HG02973 (cell line): ENCODE measurements around the gene RNF217.
"Not testable (repeated sequence)": the region's sequence is repeated elsewhere in the genome, so short reads cannot be mapped to it uniquely, and the experiment has no call there.

ENCODE experiments used
- ATAC-seq: cut with Tn5 transposase; IDR thresholded peaks from one replicate; pipeline ENCODE4 v1.9.1; 2021; ENCODE audit warnings: moderate library complexity; ENCODE audit not compliant: unreplicated experiment

Gene RNF217, protein sequence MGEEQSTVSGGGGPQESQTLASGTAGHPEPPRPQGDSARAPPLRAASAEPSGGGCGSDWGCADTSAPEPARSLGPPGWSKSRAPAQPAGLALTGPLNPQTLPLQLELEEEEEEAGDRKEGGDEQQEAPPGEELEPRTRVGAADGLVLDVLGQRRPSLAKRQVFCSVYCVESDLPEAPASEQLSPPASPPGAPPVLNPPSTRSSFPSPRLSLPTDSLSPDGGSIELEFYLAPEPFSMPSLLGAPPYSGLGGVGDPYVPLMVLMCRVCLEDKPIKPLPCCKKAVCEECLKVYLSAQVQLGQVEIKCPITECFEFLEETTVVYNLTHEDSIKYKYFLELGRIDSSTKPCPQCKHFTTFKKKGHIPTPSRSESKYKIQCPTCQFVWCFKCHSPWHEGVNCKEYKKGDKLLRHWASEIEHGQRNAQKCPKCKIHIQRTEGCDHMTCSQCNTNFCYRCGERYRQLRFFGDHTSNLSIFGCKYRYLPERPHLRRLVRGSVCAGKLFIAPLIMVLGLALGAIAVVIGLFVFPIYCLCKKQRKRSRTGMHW

DNA sequence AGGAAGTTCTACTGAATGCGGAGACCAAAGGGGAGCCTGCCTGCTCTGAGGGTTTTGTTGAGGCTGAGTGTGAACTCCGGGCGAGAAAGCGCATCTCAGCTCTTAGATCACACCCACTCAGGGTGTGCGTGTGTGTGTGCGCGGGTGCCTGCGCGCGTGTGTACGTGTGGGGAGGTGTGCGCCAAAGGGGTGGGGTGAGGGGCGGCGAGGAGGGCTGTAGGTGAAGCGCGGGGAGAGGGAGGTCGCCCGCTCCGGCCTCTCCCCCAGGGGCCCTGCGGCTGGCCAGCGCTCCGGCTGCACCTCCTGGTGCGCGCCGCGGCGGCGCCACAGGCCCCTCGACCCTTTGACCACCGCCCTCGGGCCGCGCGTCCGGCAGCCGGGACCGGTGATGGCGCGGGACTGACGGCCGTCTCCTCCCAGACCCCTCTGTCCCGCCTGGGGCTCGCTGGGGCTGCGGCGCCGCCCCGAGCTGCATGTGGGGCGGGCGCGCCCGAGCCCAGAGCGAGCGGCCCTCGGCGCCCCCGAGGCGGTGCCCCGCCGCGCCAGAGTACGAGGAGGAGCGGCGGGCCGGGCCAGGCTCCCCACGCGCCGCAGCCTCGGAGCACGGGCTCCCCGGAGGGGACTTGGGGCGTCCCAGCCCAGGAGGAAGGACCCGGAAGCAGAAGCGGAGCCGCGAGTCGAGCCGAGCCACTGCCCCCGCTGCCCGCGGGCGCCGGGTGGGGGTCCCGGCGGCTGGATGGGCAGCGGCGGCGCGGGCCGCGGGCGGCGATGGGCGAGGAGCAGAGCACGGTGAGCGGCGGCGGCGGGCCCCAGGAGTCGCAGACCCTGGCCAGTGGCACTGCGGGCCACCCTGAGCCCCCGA is at the start of gene RNF217:
RNF217 (plus strand) TSS at position 661 of the 862 bp plus-strand sequence; CDS start at position 769, 108 bp downstream.
- ATAC-seq = no peak

DNA sequence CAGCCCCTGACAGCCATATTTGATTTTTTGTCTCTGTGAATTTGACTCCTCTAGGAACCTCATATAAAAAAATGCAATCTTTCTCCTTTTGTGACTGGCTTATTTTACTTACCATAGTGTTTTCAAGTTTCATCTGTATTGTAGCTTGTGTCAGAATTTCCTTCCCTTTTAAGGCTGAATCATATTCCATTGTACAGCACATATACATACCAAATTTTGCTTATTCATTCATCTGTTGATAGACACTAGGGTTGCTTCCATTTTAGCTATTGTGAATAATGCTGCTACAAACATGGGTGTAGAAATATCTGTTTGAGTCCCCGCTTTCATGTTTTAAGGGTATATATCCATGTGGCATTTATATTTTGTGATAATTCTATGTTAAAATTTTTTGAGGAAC is 49.2 kb upstream of the RNF217 start:
- ATAC-seq = no peak

DNA sequence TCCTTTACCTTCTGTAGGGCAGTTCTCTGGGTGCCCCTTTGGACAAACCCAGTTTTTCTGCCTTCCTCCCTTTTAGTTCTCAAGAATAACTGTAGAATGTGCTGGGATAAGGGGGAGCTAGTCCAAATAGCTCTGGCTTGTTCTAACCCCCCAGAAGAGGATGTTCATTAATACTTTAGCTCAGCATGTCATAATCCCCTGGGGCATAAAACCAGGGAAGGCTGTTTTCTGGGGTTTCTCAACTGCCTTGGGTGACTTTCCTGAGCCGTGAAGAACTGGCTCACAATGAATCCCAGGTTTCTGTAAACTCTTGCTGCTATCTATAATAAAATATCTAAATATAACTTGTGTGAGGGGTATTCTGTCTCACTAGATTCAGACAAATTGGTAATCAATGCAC is 44.5 kb upstream of the RNF217 start:
- ATAC-seq = no peak

DNA sequence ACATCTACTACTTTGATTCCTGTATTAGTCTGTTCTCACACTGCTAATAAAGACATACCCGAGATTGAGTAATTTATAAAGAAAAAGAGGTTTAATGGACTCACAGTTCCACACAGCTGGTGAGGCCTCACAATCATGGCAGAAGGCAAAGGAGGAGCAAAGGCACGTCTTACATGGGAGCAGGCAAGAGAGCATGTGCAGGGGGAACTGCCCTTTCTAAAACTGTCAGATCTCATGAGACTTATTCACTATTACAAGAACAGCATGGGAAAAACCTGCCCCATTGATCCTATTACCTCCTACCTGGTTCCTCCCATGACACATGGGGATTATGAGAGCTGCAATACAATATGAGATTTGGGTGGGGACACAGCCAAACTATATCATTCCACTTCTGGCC is 42.5 kb upstream of the RNF217 start:
- not testable (repeated sequence) for ATAC-seq

DNA sequence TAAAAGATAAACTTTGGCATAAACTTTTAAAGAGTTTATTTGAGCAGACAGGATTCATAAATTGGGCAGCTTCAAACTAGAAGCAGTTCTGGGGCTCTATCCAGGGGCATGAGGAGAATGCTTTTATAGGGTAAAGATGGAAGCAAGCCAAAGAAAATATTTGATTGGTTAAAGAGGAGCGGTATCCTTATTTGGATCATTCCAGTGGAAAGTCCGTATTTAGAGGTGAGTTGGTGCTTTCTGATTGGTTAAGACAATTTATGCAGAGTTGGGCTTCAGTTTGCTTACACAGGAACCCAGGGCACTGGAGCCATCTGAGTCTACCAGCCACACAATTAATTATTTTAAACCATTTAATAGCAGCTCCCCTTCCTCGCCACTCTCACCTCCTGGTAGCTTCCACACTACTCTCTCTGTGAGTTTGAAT is 37.9 kb upstream of the RNF217 start:
- ATAC-seq = no peak

DNA sequence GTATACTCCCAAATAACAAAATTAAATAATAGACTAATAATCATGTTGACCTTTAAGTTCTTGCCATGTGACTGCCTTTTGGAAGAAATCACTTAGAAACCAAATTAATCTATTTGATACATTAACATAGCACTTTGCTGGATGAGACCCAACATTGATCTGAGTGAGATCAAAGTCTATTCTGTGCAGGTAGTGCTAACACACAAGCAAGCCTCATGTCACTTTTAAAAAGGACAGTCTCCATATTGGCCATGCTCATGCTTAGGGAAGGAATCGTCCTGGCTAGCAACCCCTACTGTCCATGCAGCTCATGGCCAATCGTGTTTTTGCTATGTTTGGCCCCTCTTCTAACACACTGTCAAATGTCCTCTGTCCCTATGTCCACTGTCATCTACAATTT is 35.8 kb upstream of the RNF217 start:
- no peak for ATAC-seq

DNA sequence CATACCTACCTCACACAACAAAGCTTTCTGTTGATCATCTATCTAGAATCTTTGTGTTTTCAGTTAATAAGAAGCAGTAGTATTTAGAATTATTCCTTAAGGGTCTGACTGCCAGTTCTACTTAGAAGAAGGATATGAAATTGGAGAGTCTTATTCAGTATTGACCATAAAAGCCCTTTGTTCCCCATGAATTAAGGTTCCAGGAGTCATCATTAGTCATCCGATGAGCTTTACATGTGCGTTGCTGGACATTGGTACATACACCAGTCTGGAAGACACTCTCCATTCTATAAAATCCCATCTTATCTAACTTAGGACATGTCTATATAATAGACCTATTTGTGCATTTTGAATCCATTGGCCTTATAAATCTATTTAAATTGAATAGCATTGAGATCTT is 34.4 kb upstream of the RNF217 start:
- no peak for ATAC-seq

DNA sequence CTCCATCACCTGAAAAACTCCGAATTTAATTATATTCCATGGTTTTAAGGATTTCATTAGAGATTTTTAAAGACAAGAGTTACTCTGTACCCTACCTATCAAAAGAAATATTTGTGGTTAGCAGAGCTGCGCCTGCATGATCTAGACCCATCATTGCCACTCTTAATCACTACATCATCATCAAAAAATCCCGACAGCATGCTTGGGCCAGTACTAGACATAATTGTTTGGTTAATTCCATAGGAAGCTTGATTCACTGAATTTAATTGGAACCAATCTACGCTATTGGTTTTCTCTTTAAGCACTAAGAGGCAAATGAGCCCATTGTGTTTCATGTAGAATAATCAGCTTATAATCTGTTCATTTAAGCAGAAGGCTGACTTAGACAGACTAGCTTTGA is 33.4 kb upstream of the RNF217 start:
- ATAC-seq = no peak

DNA sequence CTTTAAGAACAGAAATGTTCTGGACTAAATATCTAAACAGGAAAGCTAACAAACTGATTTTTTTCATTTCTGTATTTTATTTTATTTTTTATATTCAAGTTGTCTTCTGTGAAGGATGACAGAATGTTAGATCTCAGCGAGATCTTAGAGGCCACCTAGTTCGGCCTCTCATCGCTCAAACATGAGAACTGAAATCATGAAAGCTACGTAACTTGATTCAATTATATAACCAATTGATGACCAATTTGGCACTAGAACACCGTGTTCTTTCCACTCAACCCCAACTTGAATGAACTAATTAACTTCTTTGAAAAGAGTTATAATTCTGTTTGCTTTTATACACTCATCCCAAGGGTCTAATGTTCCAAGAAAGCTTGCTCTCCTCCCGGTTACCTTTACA is 24.6 kb upstream of the RNF217 start:
- ATAC-seq = no peak

DNA sequence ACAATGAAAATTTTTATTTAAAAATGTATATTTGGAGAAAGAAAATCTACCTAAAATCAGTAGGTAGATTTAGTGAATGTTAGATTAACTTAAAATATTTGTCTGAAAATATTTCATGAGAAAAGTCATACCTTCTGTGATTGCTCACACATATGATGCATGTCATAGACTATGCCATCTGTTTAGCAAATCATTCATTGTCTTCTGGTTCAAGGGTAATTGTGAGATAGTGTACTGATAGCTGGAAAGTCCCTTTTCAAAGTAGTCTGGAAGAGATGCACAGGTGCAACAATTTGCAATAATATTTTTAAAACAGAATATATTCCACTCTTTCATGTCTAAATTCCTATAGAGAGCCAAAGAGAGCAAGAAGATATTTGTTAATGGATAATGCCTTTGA is 21.0 kb upstream of the RNF217 start:
- ATAC-seq = no peak

DNA sequence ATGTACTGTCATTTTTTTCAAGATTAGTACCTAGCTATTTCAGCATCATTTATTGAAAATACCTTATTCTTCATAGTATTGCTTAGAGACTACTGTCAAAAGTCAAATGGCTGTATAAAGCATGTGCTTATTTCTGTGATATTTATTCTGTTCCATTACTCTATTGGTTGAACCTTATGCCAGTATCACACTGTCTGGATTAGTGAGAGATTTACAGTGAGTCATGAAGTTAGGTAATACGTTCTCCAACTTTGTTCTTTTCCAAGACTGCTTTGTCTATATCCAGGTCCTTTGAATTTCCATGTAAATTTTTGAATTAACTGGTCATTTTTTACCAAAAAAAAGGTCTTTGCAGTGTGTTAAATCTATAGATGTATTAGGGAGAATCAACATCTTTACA is 18.6 kb upstream of the RNF217 start:
- no peak for ATAC-seq

DNA sequence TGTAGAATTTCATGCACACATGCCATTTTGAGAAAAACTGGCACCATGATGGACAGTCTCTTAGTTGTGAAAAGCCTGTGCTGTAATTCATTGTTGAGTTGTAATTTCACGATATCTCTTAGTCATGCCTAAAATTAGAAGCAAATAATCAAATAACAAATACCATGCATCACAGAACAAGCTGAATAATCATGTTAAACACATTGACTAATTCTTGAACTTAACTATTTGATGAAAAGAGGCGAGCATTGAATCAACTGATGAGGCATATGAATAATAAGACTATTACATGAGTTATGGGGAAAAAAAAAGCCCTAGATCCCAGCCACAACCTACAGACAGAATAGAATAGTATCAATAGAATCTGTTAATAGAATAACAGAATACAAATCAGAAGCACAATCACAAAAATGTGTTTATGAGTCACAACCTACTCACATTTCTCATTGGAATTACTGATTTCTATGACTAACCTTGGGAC is 14.2 kb upstream of the RNF217 start:
- ATAC-seq = no peak

DNA sequence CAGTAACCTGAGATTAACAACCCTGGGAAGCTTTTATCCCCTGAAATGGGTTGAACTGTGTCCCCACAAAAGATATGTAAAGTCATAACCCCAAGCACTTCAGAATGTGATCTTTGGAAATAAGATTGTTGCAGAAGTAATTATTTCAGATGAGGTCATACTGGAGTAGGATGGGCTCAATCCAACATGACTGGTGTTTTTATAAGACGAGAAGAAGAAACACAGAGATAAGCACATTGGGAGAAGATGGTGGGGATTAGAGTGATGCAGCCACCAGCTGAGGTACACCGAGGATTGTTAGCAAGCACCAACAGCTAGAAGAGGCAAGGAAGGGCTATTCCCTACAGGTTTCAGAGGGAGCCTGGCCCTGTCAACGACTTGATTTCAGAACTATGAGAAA is 12.5 kb upstream of the RNF217 start:
- no peak for ATAC-seq

DNA sequence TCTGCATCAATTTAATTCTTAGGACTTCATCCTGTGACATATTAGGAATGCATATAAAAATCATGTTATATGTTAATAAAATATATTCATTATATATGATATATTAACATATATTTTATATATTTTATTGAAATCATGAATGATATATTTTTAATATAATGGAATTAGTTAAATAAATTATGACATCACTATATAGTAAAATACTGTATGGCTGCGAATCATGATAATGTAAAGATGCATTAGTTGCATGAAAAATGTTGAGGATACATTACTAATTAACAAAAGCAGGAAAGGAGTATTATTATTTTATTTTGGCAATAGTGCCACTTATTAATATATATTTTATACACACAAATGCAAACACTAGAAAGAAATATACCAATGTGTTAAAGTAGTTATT is 8.4 kb upstream of the RNF217 start:
- no peak for ATAC-seq

DNA sequence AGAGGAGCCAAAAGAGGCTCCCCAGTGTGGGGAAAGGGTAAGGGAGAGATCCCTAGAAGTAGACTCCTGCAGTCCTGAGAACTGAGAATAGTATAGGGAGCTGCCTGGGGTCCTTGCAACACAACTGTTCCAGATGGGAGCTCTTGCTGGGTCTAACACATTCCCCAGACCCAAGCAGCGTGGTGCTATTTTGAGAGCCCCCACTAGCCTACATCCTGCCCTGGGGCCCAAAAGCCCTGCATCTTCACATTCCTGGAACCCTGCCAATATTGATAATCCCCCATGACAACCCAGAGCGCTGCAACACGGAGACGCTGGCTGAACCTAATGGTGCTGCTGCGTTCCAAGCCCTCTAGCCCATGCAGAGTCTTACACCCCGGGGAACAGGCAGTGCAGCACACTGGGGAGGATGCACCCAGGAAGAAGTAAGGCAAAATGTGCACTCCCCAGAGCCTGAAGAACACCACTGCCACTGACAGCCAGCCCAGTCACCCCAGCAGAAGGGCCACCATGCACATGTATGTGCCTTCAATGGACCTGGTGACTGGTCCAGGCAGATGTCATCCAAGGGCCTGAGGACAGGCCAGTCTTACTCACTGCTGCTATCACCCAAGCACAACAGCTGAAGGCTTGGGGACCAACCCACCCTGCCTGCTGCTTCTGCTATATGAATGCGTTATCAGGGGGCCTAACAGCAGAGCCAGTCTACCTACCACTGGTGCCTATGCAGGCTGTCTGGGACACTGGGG is 7.0 kb upstream of the RNF217 start:
- ATAC-seq = no peak

DNA sequence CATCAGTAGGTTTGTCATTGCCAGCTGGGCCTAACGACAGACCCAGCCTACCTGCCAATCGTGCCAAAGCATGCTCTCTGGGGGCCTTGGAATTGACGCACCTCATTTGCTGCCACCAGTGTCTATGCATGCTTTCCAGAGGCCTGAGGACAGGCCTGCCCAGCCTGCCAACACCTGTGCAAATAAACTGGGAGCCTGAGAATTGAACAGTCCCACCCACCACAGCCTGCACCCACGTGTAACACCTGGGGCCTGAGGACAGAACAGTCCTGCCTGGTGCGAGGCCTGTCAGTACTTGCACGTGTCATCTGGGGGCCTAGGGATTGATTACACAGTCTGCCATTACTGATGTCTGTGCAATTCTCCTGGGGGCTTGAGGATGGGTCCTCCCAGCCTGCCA is 6.2 kb upstream of the RNF217 start:
- no peak for ATAC-seq

DNA sequence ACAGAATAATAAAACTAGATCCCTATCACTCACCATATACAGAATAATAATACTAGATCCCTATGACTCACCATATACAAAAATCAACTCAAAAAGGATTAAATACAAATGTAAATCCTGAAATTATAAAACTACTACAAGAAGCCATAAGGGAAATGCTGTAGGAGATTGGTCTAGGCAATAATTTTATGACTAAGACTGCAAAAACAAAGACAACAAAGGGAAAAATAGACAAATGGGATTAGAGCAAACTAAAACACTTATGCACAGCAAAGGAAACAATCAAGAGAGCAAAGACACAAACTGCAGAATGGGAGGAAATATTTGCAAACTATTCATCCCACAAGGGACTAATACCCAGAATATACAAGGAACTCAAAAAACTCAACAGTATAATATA is 4.1 kb upstream of the RNF217 start:
- ATAC-seq = no peak

DNA sequence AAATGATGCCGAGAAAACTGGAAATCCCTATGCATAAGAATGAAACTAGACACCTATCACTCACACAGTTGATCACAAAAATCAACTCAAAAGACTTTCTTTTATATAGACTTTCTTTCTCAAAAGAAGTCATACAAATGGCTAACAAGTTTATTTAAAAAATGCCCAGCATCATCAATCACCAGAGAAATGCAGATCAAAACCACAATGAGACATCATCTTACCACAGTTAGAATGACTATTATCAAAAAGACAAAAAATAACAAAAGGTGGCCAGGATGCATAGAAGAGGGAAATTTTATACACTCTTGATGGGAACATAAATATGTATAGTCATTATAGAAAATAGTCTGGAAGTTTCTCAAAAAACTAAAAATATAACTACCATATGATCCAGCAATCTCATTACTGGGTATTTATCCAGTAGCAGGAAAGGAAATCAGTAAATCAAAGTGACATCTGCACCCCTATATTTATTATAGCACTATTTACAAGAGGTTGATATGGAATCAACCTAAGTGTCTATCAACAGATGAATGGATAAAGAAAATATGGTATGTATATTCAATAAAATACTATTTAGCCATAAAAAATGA is 3.4 kb upstream of the RNF217 start:
- ATAC-seq = no peak

DNA sequence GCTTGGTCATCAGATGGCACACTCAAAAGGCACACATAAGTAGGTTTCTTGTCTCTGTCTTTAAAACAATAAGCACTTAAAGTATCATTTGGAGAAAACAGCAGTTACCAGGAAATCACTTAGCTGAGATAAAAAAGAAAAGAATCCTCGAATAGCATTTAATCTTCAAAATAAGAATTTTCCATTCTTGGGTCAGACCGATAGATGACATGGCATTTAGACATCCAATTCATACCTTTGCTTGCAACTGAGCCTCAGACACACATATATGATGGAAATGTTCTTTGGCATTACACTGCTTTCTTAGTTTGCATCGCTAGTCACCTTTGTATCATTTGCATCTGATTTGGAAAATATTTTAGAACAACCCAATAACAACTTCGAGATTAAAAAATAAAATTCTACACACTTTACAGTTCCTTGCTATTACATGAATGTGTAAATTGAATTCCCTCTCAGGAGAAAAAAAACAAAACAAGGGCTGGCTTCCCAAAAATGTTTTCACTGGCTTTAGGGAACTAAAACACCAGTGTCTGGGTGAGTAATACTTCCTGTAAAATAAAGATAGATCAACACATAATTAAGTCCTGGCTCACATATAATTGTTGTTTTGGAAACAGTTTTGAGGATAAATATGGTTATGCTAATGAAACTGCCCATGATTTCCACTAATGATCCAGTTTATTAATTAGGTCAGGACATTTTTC is 1.3 kb upstream of the RNF217 start:
- ATAC-seq = no peak

DNA sequence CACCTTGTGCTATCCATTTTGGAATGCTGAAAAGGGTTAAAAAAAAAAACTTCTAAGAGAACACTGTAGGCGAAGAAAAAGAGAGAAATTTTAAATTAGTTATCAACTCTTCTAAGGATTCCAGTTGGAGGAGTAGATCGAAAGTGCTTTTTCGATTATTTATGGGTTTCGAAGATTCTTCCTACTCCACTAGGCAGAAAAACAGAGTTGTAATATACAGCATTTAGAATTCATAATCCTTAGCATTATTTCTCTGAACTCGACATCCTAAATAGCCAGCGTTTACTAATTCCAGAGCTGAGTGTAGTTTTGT is 817 bp upstream of the RNF217 start:
- ATAC-seq = no peak
